ENCODE data around the gene ETFDH. TPM values are rescaled to one million over a fixed set of nuclear protein-coding genes. Genes with fewer than 3 reads are reported as not detected.

The ETFDH gene
- total and polyA plus RNA-seq, 9 of the 15 experiments (the other 6 are each of a cell fraction or from before 2014, with no cell fraction given): 14.6 to 33.6 (median 25.9) TPM

GRCh38 chr4:158722917-158723793 lies 51.1 kb downstream of the ETFDH start, which contains the start of gene PPID (continued):
- TF ChIP-seq, protein P1, sequence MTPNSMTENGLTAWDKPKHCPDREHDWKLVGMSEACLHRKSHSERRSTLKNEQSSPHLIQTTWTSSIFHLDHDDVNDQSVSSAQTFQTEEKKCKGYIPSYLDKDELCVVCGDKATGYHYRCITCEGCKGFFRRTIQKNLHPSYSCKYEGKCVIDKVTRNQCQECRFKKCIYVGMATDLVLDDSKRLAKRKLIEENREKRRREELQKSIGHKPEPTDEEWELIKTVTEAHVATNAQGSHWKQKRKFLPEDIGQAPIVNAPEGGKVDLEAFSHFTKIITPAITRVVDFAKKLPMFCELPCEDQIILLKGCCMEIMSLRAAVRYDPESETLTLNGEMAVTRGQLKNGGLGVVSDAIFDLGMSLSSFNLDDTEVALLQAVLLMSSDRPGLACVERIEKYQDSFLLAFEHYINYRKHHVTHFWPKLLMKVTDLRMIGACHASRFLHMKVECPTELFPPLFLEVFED (CRISPR knock-in tag; conservative IDR thresholded peaks at IDR 0.05): no peak
- TF ChIP-seq RBFOX2 (IDR thresholded peaks at IDR 0.05; ENCODE audit: low read depth, low read length) (peak; percentile 96), ZNF140 (CRISPR knock-in tag; IDR thresholded peaks at IDR 0.05) (no peak), HNRNPL (IDR thresholded peaks at IDR 0.05; ENCODE audit: low read depth, low read length) (no peak), SMC3 (conservative IDR thresholded peaks at IDR 0.05; ENCODE audit: insufficient read depth, low read depth, low read length) (no peak), ZBTB17 (CRISPR knock-in tag; IDR thresholded peaks at IDR 0.05) (no peak), CBX3 (IDR thresholded peaks at IDR 0.05; ENCODE audit: borderline replicate concordance in 1 of 2, low read length in 2 of 2) (no peak; a peak in 2 of 3 replicates), ARHGAP35 (IDR thresholded peaks at IDR 0.05; ENCODE audit: partially characterized antibody) (no peak), EWSR1 (IDR thresholded peaks at IDR 0.05; ENCODE audit: borderline replicate concordance, low read depth, partially characterized antibody) (no peak)
- TF ChIP-seq, protein P2, sequence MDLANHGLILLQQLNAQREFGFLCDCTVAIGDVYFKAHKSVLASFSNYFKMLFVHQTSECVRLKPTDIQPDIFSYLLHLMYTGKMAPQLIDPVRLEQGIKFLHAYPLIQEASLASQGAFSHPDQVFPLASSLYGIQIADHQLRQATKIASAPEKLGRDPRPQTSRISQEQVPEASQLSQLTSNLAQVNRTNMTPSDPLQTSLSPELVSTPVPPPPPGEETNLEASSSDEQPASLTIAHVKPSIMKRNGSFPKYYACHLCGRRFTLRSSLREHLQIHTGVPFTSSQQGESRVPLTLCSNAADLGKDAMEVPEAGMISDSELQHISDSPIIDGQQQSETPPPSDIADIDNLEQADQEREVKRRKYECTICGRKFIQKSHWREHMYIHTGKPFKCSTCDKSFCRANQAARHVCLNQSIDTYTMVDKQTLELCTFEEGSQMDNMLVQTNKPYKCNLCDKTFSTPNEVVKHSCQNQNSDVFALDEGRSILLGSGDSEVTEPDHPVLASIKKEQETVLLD (IDR thresholded peaks at IDR 0.05): no peak
- TF ChIP-seq, protein P3, sequence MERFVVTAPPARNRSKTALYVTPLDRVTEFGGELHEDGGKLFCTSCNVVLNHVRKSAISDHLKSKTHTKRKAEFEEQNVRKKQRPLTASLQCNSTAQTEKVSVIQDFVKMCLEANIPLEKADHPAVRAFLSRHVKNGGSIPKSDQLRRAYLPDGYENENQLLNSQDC (CRISPR knock-in tag; IDR thresholded peaks at IDR 0.05): no peak

Data from K562 (cell line).